GM23338 (cell line): ENCODE results near the gene BCAS1. TPM values are rescaled to one million over a fixed set of nuclear protein-coding genes. Genes with fewer than 3 reads are reported as not detected.

Experiments
- CREB1 ChIP-seq: fragments of 250-450 bp; sonication (Bioruptor Pico); IDR thresholded peaks from 2 replicates; pipeline ENCODE4 v1.5.0; 2020; ENCODE audit warnings: low read depth, mild to moderate bottlenecking, moderate library complexity
- ETS1 ChIP-seq: IDR thresholded peaks from 2 replicates; pipeline ENCODE4 v1.6.1; 2016; ENCODE audit warnings: antibody characterized with exemption
- EZH2 ChIP-seq: fragments of 200-600 bp; sonication (generic); IDR thresholded peaks from one replicate; pipeline ENCODE4 v1.8.0; 2017; ENCODE audit warnings: antibody characterized with exemption, mild to moderate bottlenecking, low read depth; ENCODE audit not compliant: unreplicated experiment
- EZH2phosphoT487 ChIP-seq: fragments of 200-600 bp; sonication (generic); IDR thresholded peaks from one replicate; pipeline ENCODE4 v1.8.1; 2018; ENCODE audit warnings: antibody characterized with exemption; ENCODE audit not compliant: unreplicated experiment
- JUNB ChIP-seq: IDR thresholded peaks from one replicate; pipeline ENCODE4 v1.6.1; 2016; ENCODE audit warnings: antibody characterized with exemption; ENCODE audit not compliant: unreplicated experiment
- NANOG ChIP-seq: IDR thresholded peaks from 2 replicates; pipeline ENCODE4 v1.6.1; 2016; ENCODE audit warnings: antibody characterized with exemption, borderline replicate concordance
- POLR2AphosphoS5 ChIP-seq: IDR thresholded peaks from 2 replicates; pipeline ENCODE4 v1.6.1; 2016; ENCODE audit warnings: antibody characterized with exemption, low read depth
- ZNF331 ChIP-seq: fragments of 250-450 bp; sonication (Bioruptor Pico); IDR thresholded peaks from 2 replicates; pipeline ENCODE4 v1.5.0; 2020; ENCODE audit warnings: low read depth, mild to moderate bottlenecking, moderate library complexity
- ZNF462 ChIP-seq: fragments of 250-450 bp; sonication (Bioruptor Pico); IDR thresholded peaks from 2 replicates; pipeline ENCODE4 v1.5.0; 2020; ENCODE audit warnings: mild to moderate bottlenecking, moderate library complexity
- polyA plus RNA-seq: library from polyadenylated mRNA; unstranded; fragments of >200 nt; fragmentation: Nextera tagmentation; extraction: Ambion mirVana; gene quantifications from 2 replicates; pipeline ENCODE4 v1.2.1, GENCODE V29; 2016
- total RNA-seq: library from RNA; depleted of rRNA; stranded (reverse); fragments of >200 nt; shearing (Covaris generic); gene quantifications from 2 replicates; pipeline ENCODE4 v1.2.3, GENCODE V29; 2014
- TF ChIP-seq, protein P1 (sequence below), 2 experiments: fragments of 200-600 bp in 1 of 2; sonication (generic) in 1 of 2; conservative IDR thresholded peaks; 2 replicates each; pipeline versions ENCODE4 v1.5.1 to v1.6.1; 2016 to 2017; ENCODE audit warnings: antibody characterized with exemption in 2 of 2, low read depth in 2 of 2, mild to moderate bottlenecking in 2 of 2, moderate library complexity in 1 of 2

BCAS1 gene
- total and polyA plus RNA-seq, 2 experiments from 2014 or later: 0.17 to 0.19 TPM

GRCh38 chr20:53960579-53961272 lies 109.7 kb downstream of the BCAS1 start (continued):
- TF ChIP-seq ZNF462 (CRISPR knock-in tag) (no peak), EZH2 (no peak), ZNF331 (no peak), POLR2AphosphoS5 (no peak), ETS1 (no peak), EZH2phosphoT487 (no peak), NANOG (no peak), JUNB (no peak), CREB1 (no peak)
- TF ChIP-seq, protein P1, sequence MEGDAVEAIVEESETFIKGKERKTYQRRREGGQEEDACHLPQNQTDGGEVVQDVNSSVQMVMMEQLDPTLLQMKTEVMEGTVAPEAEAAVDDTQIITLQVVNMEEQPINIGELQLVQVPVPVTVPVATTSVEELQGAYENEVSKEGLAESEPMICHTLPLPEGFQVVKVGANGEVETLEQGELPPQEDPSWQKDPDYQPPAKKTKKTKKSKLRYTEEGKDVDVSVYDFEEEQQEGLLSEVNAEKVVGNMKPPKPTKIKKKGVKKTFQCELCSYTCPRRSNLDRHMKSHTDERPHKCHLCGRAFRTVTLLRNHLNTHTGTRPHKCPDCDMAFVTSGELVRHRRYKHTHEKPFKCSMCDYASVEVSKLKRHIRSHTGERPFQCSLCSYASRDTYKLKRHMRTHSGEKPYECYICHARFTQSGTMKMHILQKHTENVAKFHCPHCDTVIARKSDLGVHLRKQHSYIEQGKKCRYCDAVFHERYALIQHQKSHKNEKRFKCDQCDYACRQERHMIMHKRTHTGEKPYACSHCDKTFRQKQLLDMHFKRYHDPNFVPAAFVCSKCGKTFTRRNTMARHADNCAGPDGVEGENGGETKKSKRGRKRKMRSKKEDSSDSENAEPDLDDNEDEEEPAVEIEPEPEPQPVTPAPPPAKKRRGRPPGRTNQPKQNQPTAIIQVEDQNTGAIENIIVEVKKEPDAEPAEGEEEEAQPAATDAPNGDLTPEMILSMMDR (conservative IDR thresholded peaks at IDR 0.05; ENCODE audit: low read depth in 2 of 2): no peak
